AG04450 (cell line): ENCODE data around the gene WNT5B. TPM values are rescaled to one million over a fixed set of nuclear protein-coding genes. Genes with fewer than 3 reads are reported as not detected.
A peak's percentile ranks its signal among the peaks of the same experiment; 100 is the strongest.

Experiments used
- CTCF ChIA-PET: fragments of 300-600, 350-600 bp; formaldehyde crosslinking; extraction: SDS; loops from one replicate; lab custom pipeline; 2022; ENCODE audit warnings: antibody characterized with exemption, inconsistent platforms; lab: Charles Lee
- POLR2A ChIA-PET: fragments of 350-600 bp; formaldehyde crosslinking; extraction: SDS; loops from one replicate; lab custom pipeline; 2021; ENCODE audit warnings: antibody characterized with exemption, inconsistent platforms; lab: Yijun Ruan, JAX
- DNase-seq: peaks from one replicate; pipeline ENCODE4 v3.0.0-alpha.2; 2011; ENCODE audit warnings: low read depth, low spot score
- H3K27ac ChIP-seq: one replicate; pipeline ENCODE4 v1.5.1; 2012; ENCODE audit warnings: low read depth, low read length, control low read depth
- H3K27me3 ChIP-seq: one replicate; pipeline ENCODE4 v1.6.0; 2012; ENCODE audit warnings: low read length; ENCODE audit not compliant: control insufficient read depth, insufficient read depth
- H3K4me3 ChIP-seq: 2 replicates; pipeline ENCODE4 v1.5.1; 2011; ENCODE audit warnings: mild to moderate bottlenecking, low read depth, low read length, control low read depth
- H3K9me3 ChIP-seq: 2 replicates; pipeline ENCODE4 v1.5.1; 2012; ENCODE audit warnings: low read length; ENCODE audit not compliant: control insufficient read depth, insufficient read depth
- CTCF ChIP-seq: IDR thresholded peaks from 2 replicates; pipeline ENCODE4 v1.5.1; 2011; ENCODE audit warnings: low read depth, low read length, control low read depth, inconsistent platforms
- polyA plus RNA-seq: library from polyadenylated mRNA; depleted of rRNA; stranded (reverse); fragments of >200 nt; gene quantifications from 2 replicates; pipeline ENCODE4 v1.2.3, GENCODE V29; 2011

WNT5B gene
- polyA plus RNA-seq, 1 experiment = 22.2 TPM

- H3K9me3 ChIP-seq = no peaks in the 10 kb centered on the region
- no peak overlapping the region for H3K27ac ChIP-seq
- H3K27me3 ChIP-seq = no peaks in the 10 kb centered on the region
- no peak overlapping the region for H3K4me3 ChIP-seq
- TF ChIP-seq CTCF = no peak
- ChIA-PET POLR2A (interaction anchor here (0.7 to 1.0 kb wide), 2 partner anchors 366 to 465 kb away, joined by 3 to 4 read pairs; no protein-coding TSS in a partner anchor), CTCF (interaction anchor here (0.7 to 11.3 kb wide), 36 partner anchors 8 to 765 kb away, joined by 3 to 313 read pairs (median 3); partner anchors contain the start of genes ERC1 and RAD52)
- no peak for DNase-seq
Measured at GRCh38 chr12:1582709-1583050, 46.4 kb upstream of the WNT5B start.

GRCh38 chr12:1583421-1584078 is 45.5 kb upstream of the WNT5B start:
- Histone ChIP-seq H3K27ac (no peak overlapping the region), H3K9me3 (no peaks in the 10 kb centered on the region), H3K27me3 (no peaks in the 10 kb centered on the region), H3K4me3 (peak overlapping the region; percentile 30; the same call in 1 of the 2 replicates)
- CTCF ChIA-PET = interaction anchor here (0.6 to 11.3 kb wide), 38 partner anchors 9 to 812 kb away, joined by 3 to 313 read pairs (median 3); partner anchors contain the start of genes ERC1 and RAD52
- peak; percentile 90 for TF ChIP-seq CTCF
- peak; percentile 86 for DNase-seq
- POLR2A ChIA-PET = interaction anchor here (0.6 to 1.0 kb wide), 3 partner anchors 465 to 1012 kb away, joined by 4 read pairs; partner anchors contain the start of gene RAD52

GRCh38 chr12:1584326-1584725 is 44.7 kb upstream of the WNT5B start:
- no peak overlapping the region for H3K4me3 ChIP-seq
- no peaks in the 10 kb centered on the region for H3K27me3 ChIP-seq
- H3K9me3 ChIP-seq = no peaks in the 10 kb centered on the region
- no peak for DNase-seq
- H3K27ac ChIP-seq = no peak overlapping the region
- TF ChIP-seq CTCF = no peak
- ChIA-PET CTCF (interaction anchor here (0.6 to 11.3 kb wide), 6 partner anchors 17 to 635 kb away, joined by 3 to 313 read pairs (median 4); partner anchors contain the start of gene RAD52), POLR2A (interaction anchor here (0.9 kb wide), 1 partner anchor 635 kb away, joined by 4 read pairs; the partner anchor contains the start of gene RAD52)

GRCh38 chr12:1587927-1588574 is 41.0 kb upstream of the WNT5B start:
- H3K4me3 ChIP-seq = no peak overlapping the region
- ChIA-PET CTCF (interaction anchor here (1.1 to 5.6 kb wide), 5 partner anchors 18 to 639 kb away, joined by 3 to 65 read pairs (median 4); partner anchors contain the start of gene RAD52), POLR2A (interaction anchor here (1.1 kb wide), 1 partner anchor 470 kb away, joined by 3 read pairs; no protein-coding TSS in a partner anchor)
- DNase-seq = no peak
- no peaks in the 10 kb centered on the region for H3K27me3 ChIP-seq
- no peak for TF ChIP-seq CTCF
- H3K27ac ChIP-seq = no peak overlapping the region
- H3K9me3 ChIP-seq = no peaks in the 10 kb centered on the region

GRCh38 chr12:1588575-1588947 is 40.5 kb upstream of the WNT5B start:
- ChIA-PET CTCF (interaction anchor here (1.1 to 5.6 kb wide), 4 partner anchors 17 to 639 kb away, joined by 3 to 65 read pairs (median 5); partner anchors contain the start of gene RAD52), POLR2A (interaction anchor here (1.1 kb wide), 1 partner anchor 470 kb away, joined by 3 read pairs; no protein-coding TSS in a partner anchor)
- Histone ChIP-seq H3K27ac (no peak overlapping the region), H3K4me3 (no peak overlapping the region), H3K9me3 (no peaks in the 10 kb centered on the region), H3K27me3 (no peaks in the 10 kb centered on the region)
- no peak for TF ChIP-seq CTCF
- DNase-seq = no peak
